Aortic smooth muscle cell (primary cell): Measurements from ENCODE around the gene AQP12B. TPM values are rescaled to one million over a fixed set of nuclear protein-coding genes. Genes with fewer than 3 reads are reported as not detected.

Experiments
- total RNA-seq: library from RNA; depleted of rRNA; stranded (reverse); fragments of >200 nt; gene quantifications from 2 replicates; pipeline ENCODE4 v1.2.3, GENCODE V29; 2014

AQP12B gene, protein sequence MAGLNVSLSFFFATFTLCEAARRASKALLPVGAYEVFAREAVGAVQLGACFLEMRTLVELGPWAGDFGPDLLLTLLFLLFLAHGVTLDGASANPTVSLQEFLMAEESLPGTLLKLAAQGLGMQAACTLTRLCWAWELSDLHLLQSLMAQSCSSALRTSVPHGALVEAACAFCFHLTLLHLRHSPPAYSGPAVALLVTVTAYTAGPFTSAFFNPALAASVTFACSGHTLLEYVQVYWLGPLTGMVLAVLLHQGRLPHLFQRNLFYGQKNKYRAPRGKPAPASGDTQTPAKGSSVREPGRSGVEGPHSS
- total RNA-seq: not detected in 2 replicates

GRCh38 chr2:240682431-240683224, at the start of gene AQP12B:
Gene AQP12B, minus strand, starts transcription at chr2:240682885. Its CDS starts 48 bp downstream, at chr2:240682837.

DNA sequence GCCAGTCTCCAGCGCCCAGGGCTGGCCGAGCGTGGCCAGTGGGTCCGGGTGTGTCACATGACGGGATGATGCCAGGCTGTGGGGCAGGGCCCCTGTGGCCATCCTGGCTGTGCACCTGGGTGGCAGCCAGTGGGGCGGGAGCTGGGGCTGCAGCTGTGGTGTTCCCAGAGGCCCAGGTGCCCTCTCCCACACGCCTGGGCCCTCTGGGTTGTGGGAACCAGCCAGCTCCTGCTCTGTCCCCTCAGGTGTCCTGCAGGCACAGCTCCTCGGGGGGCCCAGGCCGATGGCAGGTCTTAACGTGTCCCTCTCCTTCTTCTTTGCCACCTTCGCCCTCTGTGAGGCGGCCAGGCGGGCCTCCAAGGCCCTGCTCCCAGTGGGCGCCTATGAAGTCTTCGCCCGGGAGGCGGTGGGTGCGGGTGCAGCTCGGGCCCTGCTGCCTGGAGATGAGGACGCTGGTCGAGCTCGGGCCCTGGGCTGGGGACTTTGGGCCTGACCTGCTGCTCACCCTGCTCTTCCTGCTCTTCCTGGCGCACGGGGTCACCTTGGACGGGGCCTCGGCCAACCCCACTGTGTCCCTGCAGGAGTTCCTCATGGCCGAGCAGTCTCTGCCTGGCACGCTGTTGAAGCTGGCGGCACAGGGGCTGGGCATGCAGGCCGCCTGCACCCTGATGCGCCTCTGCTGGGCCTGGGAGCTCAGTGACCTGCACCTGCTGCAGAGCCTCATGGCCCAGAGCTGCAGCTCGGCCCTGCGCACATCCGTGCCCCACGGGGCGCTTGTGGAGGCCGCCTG, 9.1 kb upstream of the AQP12B start, which contains the start of gene AQP12A:
Gene AQP12A, plus strand, starts transcription at position 236 of the 790 bp plus-strand sequence. Its CDS starts 48 bp downstream, at position 284.

Other genes with a start within 250 kb of the AQP12B start
- gene GPC1, start 247.2 kb downstream of the AQP12B start, total RNA-seq: 71.6 and 107 TPM in 2 replicates
- 5.0 and 5.5 TPM in 2 replicates for gene ANKMY1, start 124.9 kb downstream of the AQP12B start, total RNA-seq
- gene DUSP28, start 122.5 kb downstream of the AQP12B start, total RNA-seq: 3.4 and 3.5 TPM in 2 replicates
- gene RNPEPL1, start 114.4 kb downstream of the AQP12B start, total RNA-seq: 11.1 and 17.8 TPM in 2 replicates
- gene CAPN10, start 96.2 kb downstream of the AQP12B start, total RNA-seq: 19.0 and 22.3 TPM in 2 replicates
- 0.19 and 0.26 TPM in 2 replicates for gene GPR35, start 57.4 kb downstream of the AQP12B start, total RNA-seq
- gene AQP12A, start 9.0 kb upstream of the AQP12B start, total RNA-seq: not detected in 2 replicates
- not detected in 2 replicates for gene KIF1A, start 137.3 kb upstream of the AQP12B start, total RNA-seq
- gene AGXT, start 185.9 kb upstream of the AQP12B start, total RNA-seq: not detected in 2 replicates
- gene MAB21L4, start 213.3 kb upstream of the AQP12B start, total RNA-seq: not detected in 2 replicates
- gene CROCC2, start 223.5 kb upstream of the AQP12B start, total RNA-seq: under 0.01 TPM in 2 replicates